GM12872 (cell line): ENCODE results near the gene VPS4B.

Source experiments
- CTCF ChIP-seq: IDR thresholded peaks from 3 replicates; pipeline ENCODE4 v1.5.1; 2011; ENCODE audit warnings: low read depth, mild to moderate bottlenecking, low read length, moderate library complexity; ENCODE audit not compliant: insufficient read depth

The VPS4B gene

GRCh38 chr18:63339920-63340484 is 82.3 kb downstream of the VPS4B start:
- TF ChIP-seq CTCF = peak; percentile 65
